OCI-LY7 (cell line): ENCODE data around the gene FN3KRP. TPM values are rescaled to one million over a fixed set of nuclear protein-coding genes. Genes with fewer than 3 reads are reported as not detected.

ENCODE experiments used
- BruUV-seq: library from RNA; stranded (reverse); fragments of 400-500 nt; replicated peaks from 2 replicates; lab custom pipeline; 2021; lab: Mats Ljungman, UMichigan
- CTCF ChIA-PET: fragments of 300-600 bp; sonication (Branson Sonifier 250); formaldehyde crosslinking; loops from one replicate; lab custom pipeline; 2022; ENCODE audit warnings: antibody characterized with exemption; ENCODE audit not compliant: unreplicated experiment; lab: Charles Lee
- POLR2A ChIA-PET: fragments of 300-600 bp; sonication (Branson Sonifier 250); formaldehyde crosslinking; loops from one replicate; lab custom pipeline; 2022; ENCODE audit warnings: antibody characterized with exemption; lab: Charles Lee
- DNase-seq: peaks from one replicate; pipeline ENCODE4 v3.0.0-alpha.2; 2015; ENCODE audit warnings: low spot score
- H2AFZ ChIP-seq: fragments of 200-600 bp; sonication (generic), shearing (Covaris generic); 2 replicates; pipeline ENCODE4 v1.6.1; 2014; ENCODE audit warnings: mild to moderate bottlenecking, antibody characterized with exemption, low read length, moderate library complexity
- H3K27ac ChIP-seq: fragments of 200-600 bp; sonication (generic); 2 replicates; pipeline ENCODE4 v1.5.1; 2014; ENCODE audit warnings: mixed run types, low read depth, mild to moderate bottlenecking, moderate library complexity, low read length, inconsistent platforms; ENCODE audit not compliant: poor library complexity, severe bottlenecking
- H3K36me3 ChIP-seq: fragments of 200-600 bp; sonication (generic); 2 replicates; pipeline ENCODE4 v1.6.1; 2014; ENCODE audit warnings: mild to moderate bottlenecking, antibody characterized with exemption, low read length, moderate library complexity, mixed read lengths; ENCODE audit not compliant: insufficient read depth
- H3K4me1 ChIP-seq: fragments of 200-600 bp; sonication (generic); 2 replicates; pipeline ENCODE4 v1.5.1; 2014; ENCODE audit warnings: mild to moderate bottlenecking, low read length; ENCODE audit not compliant: insufficient read depth, poor library complexity, severe bottlenecking
- H3K4me2 ChIP-seq: fragments of 200-600 bp; sonication (generic); 2 replicates; pipeline ENCODE4 v1.6.1; 2014; ENCODE audit warnings: mild to moderate bottlenecking, low read length
- H3K4me3 ChIP-seq: fragments of 200-600 bp; sonication (generic); 2 replicates; pipeline ENCODE4 v1.5.1; 2014; ENCODE audit warnings: mild to moderate bottlenecking, low read depth, low read length; ENCODE audit not compliant: poor library complexity, severe bottlenecking
- H3K79me2 ChIP-seq: fragments of 200-600 bp; sonication (generic); 2 replicates; pipeline ENCODE4 v1.6.1; 2016; ENCODE audit warnings: low read depth, mild to moderate bottlenecking, low read length, moderate library complexity, mixed read lengths; ENCODE audit not compliant: insufficient read depth
- H3K9me2 ChIP-seq: fragments of 200-600 bp; sonication (generic); 2 replicates; pipeline ENCODE4 v1.6.1; 2016; ENCODE audit warnings: mild to moderate bottlenecking, low read length, mixed read lengths; ENCODE audit not compliant: insufficient read depth
- H3K9me3 ChIP-seq: fragments of 200-600 bp; sonication (generic); 2 replicates; pipeline ENCODE4 v1.6.1; 2014; ENCODE audit warnings: mild to moderate bottlenecking, mixed run types, low read length, mixed read lengths
- H4K20me1 ChIP-seq: fragments of 200-600 bp; sonication (generic); 2 replicates; pipeline ENCODE4 v1.6.1; 2014; ENCODE audit warnings: mild to moderate bottlenecking, antibody characterized with exemption, low read length, moderate library complexity, mixed read lengths; ENCODE audit not compliant: insufficient read depth
- EZH2phosphoT487 ChIP-seq: fragments of 200-600 bp; sonication (generic); IDR thresholded peaks from 2 replicates; pipeline ENCODE4 v1.6.1; 2018; ENCODE audit warnings: low read depth, borderline replicate concordance, mild to moderate bottlenecking, mixed run types, antibody characterized with exemption, low read length, moderate library complexity, mixed read lengths
- intact Hi-C: fragments of 100-400 bp; cut with micrococcal nuclease; formaldehyde crosslinking; loops from one replicate; pipeline ENCODE4 v1.10.0; 2022; ENCODE audit not compliant: unreplicated experiment
- total RNA-seq, 2 experiments: library from RNA; depleted of rRNA in 1 of 2; stranded (reverse); fragments of >200 nt in 1 of 2; shearing (Covaris generic) in 1 of 2; gene quantifications; 2 replicates each; pipeline ENCODE4 v1.2.3, GENCODE V29; 2014 to 2022
- TF ChIP-seq, protein P1 (sequence below): fragments of 200-600 bp; sonication (generic); conservative IDR thresholded peaks from 2 replicates; pipeline ENCODE4 v1.5.1; 2014; ENCODE audit warnings: mild to moderate bottlenecking, antibody characterized with exemption, low read length, moderate library complexity, mixed read lengths

FN3KRP gene
- total RNA-seq, 2 experiments from 2014 or later = 52.1 to 91.8 TPM

DNA sequence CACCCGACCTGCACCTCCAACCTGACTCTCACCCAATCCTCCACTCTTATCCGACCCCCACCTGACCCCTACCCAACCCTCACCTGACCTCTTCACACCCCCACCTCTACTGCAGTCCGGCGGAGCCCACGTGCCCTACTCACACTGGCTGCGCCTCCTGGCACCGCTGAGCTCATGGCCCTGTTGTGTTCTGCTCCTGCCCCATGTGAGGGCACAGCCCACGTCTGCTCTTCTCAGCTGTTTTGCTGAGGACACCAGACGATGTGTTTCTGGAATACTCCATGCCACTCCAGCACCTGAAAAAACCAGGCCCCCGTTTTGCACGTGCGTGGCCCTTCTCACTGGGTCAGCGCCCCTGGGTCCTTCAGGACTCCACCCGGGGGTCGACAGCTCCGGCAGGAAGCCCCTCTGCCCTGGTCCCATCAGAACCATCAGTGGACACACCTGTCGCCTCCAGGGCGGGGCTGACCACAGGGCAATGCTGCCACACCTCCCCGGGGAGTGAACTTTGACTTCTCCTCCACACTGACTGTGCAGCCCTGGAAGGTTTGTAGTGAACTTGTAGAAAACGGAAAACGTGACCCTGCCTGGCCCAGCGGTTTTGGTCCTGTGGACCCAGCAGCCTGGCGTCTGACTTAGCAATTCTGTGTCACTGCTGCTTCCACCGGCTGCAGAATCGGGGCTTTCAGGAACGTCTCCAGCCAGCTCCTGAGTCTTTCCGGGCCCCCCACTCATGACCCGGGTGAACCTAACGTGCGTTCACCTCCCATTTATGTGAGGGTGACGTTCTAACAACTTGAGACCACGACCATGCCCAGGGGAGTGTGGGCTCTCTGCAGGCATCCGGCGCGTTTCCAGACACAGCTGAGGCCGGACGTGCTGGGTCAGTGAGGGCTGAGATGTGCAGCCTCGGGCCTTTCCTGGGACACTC is 12.3 kb upstream of the FN3KRP start:
- DNase-seq = no peak
- TF ChIP-seq EZH2phosphoT487 = no peak
- TF ChIP-seq, protein P1, sequence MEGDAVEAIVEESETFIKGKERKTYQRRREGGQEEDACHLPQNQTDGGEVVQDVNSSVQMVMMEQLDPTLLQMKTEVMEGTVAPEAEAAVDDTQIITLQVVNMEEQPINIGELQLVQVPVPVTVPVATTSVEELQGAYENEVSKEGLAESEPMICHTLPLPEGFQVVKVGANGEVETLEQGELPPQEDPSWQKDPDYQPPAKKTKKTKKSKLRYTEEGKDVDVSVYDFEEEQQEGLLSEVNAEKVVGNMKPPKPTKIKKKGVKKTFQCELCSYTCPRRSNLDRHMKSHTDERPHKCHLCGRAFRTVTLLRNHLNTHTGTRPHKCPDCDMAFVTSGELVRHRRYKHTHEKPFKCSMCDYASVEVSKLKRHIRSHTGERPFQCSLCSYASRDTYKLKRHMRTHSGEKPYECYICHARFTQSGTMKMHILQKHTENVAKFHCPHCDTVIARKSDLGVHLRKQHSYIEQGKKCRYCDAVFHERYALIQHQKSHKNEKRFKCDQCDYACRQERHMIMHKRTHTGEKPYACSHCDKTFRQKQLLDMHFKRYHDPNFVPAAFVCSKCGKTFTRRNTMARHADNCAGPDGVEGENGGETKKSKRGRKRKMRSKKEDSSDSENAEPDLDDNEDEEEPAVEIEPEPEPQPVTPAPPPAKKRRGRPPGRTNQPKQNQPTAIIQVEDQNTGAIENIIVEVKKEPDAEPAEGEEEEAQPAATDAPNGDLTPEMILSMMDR = no peak
- Histone ChIP-seq H3K36me3 (no peaks in the 10 kb centered on the region), H3K79me2 (no peaks in the 10 kb centered on the region), H3K4me3 (no peak overlapping the region), H2AFZ (no peak overlapping the region), H3K27ac (no peak overlapping the region), H3K4me2 (no peak overlapping the region), H4K20me1 (no peaks in the 10 kb centered on the region), H3K9me3 (no peaks in the 10 kb centered on the region), H3K4me1 (peaks cover 16% of the 10 kb centered on the region), H3K9me2 (no peaks in the 10 kb centered on the region)
- ChIA-PET CTCF (no interaction called here), POLR2A (no interaction called here)
- no TSS peak for BruUV-seq
- intact Hi-C loops = no loop called here

DNA sequence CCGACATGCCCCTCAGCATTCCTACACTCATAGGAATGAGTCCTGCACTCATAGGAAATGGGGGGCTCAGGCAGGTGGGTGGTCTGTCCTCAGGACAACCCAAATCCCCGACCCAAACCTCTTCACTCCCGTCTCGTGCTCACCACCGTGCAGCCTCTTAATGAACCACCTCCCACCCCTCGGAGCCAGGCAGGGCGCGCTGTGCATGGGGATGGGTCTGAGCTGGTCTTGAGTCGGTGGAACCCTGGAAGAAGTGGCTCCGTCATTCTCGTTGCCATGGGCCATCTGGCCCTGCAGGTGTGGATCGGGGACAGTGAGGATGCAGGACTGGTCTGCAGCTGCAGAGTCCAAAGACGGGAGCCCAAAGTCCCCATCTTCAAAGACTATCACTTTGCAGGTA is 11.6 kb upstream of the FN3KRP start:
- Histone ChIP-seq H3K79me2 (no peaks in the 10 kb centered on the region), H4K20me1 (no peaks in the 10 kb centered on the region), H3K9me2 (no peaks in the 10 kb centered on the region), H3K36me3 (no peaks in the 10 kb centered on the region), H2AFZ (no peak overlapping the region), H3K4me2 (no peak overlapping the region), H3K4me1 (peaks cover 22% of the 10 kb centered on the region), H3K9me3 (no peaks in the 10 kb centered on the region), H3K4me3 (no peak overlapping the region), H3K27ac (no peak overlapping the region)
- TF ChIP-seq, protein P1 = no peak
- no peak for TF ChIP-seq EZH2phosphoT487
- no TSS peak for BruUV-seq
- CTCF ChIA-PET = no interaction called here
- POLR2A ChIA-PET = no interaction called here
- no peak for DNase-seq
- intact Hi-C loops = no loop called here

DNA sequence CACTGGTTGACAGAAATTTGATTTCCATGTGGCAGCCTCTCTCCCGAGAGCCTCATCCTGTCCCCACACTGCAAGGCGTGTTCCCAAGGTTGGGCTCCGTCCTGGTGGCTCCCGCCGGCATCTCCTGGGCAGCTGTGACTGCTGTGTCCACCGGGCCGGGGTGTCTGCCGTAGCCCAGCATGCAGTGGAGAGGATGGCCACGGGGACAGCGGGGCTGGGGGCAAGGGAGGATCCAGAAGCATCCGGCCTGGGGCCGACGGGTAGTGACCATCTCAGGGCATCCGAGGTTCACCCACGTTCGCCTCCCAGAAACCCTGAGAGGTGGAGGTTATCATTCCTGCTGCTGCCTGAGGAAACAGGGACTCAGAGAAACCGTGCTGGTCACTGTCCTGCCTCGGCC is 10.8 kb upstream of the FN3KRP start:
- TF ChIP-seq, protein P1 = no peak
- no peak for TF ChIP-seq EZH2phosphoT487
- H4K20me1 ChIP-seq = no peaks in the 10 kb centered on the region
- no peak overlapping the region for H3K4me3 ChIP-seq
- no peak overlapping the region for H2AFZ ChIP-seq
- CTCF ChIA-PET = no interaction called here
- no TSS peak for BruUV-seq
- intact Hi-C loops = no loop called here
- H3K4me2 ChIP-seq = no peak overlapping the region
- DNase-seq = no peak
- POLR2A ChIA-PET = no interaction called here
- no peaks in the 10 kb centered on the region for H3K36me3 ChIP-seq
- no peaks in the 10 kb centered on the region for H3K79me2 ChIP-seq
- H3K27ac ChIP-seq = no peak overlapping the region
- no peaks in the 10 kb centered on the region for H3K9me2 ChIP-seq
- peaks cover 30% of the 10 kb centered on the region for H3K4me1 ChIP-seq
- no peaks in the 10 kb centered on the region for H3K9me3 ChIP-seq
